ENCODE measurements around the gene APOL6. TPM values are rescaled to one million over a fixed set of nuclear protein-coding genes. Genes with fewer than 3 reads are reported as not detected.

Gene APOL6
- total and polyA plus RNA-seq, 9 of the 15 experiments (the other 6 are each of a cell fraction or from before 2014, with no cell fraction given) = 0.29 to 1.2 (median 0.70) TPM

DNA sequence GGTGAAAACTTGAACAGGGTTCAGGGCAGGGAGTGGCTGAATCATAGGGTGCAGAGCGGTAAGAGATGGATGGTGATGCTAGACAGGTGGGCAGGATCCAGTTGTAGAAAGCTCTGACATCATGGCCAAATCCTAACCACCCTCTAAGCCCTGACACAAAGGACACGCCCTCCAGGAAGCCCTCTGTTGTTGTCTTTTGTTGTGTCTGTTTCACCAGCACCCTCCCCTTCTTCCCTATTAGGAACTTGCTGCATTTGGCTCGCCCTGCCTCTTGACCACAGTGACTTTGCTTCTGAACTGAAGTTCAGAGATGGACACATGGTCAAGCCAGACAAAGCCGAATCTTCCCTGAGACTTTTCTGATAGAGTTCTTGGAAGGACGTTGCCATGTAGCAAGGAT lies 14.2 kb upstream of the APOL6 start (continued):
- TF ChIP-seq, protein P1, sequence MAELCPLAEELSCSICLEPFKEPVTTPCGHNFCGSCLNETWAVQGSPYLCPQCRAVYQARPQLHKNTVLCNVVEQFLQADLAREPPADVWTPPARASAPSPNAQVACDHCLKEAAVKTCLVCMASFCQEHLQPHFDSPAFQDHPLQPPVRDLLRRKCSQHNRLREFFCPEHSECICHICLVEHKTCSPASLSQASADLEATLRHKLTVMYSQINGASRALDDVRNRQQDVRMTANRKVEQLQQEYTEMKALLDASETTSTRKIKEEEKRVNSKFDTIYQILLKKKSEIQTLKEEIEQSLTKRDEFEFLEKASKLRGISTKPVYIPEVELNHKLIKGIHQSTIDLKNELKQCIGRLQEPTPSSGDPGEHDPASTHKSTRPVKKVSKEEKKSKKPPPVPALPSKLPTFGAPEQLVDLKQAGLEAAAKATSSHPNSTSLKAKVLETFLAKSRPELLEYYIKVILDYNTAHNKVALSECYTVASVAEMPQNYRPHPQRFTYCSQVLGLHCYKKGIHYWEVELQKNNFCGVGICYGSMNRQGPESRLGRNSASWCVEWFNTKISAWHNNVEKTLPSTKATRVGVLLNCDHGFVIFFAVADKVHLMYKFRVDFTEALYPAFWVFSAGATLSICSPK (IDR thresholded peaks at IDR 0.05; ENCODE audit: borderline replicate concordance) = no peak
- TF ChIP-seq CTBP1 (IDR thresholded peaks at IDR 0.05; ENCODE audit: borderline replicate concordance) (0 out of 2 replicates have a peak, but pooled peaks have one; percentile 31), TRIM28 (IDR thresholded peaks at IDR 0.05) (no peak), LEF1 (IDR thresholded peaks at IDR 0.05) (no peak), SMAD4 (CRISPR knock-in tag; conservative IDR thresholded peaks at IDR 0.05) (0 out of 2 replicates have a peak, but pooled peaks have one; percentile 25), ELF1 (tag; IDR thresholded peaks at IDR 0.05) (0 out of 2 replicates have a peak, but pooled peaks have one; percentile 34), NEUROD1 (IDR thresholded peaks at IDR 0.05; ENCODE audit: borderline replicate concordance, low read depth, low read length, partially characterized antibody) (no peak), NFE2 (IDR thresholded peaks at IDR 0.05; ENCODE audit: low read depth) (peak; percentile 47; the same call in 1 of the 2 replicates), ZNF431 (CRISPR knock-in tag; IDR thresholded peaks at IDR 0.05) (no peak), SRF (CRISPR knock-in tag; IDR thresholded peaks at IDR 0.05) (peak in 1 of 2 experiments; percentile 79; a peak in 2 of 4 replicates), SAFB (IDR thresholded peaks at IDR 0.05; ENCODE audit: borderline replicate concordance, low read depth, low read length) (no peak), CREB1 (IDR thresholded peaks at IDR 0.05) (no peak), CREB1 (CRISPR knock-in tag; IDR thresholded peaks at IDR 0.05) (no peak), ATF7 (IDR thresholded peaks at IDR 0.05) (peak; percentile 22; the same call in 1 of the 2 replicates), HEY1 (CRISPR knock-in tag; IDR thresholded peaks at IDR 0.05; ENCODE audit: borderline replicate concordance) (no peak), SOX6 (IDR thresholded peaks at IDR 0.05) (peak; percentile 36), CBFA2T2 (conservative IDR thresholded peaks at IDR 0.05) (0 out of 2 replicates have a peak, but pooled peaks have one; percentile 2), CBFA2T3 (IDR thresholded peaks at IDR 0.05) (peak; percentile 22; the same call in 1 of the 2 replicates), ZNF140 (CRISPR knock-in tag; IDR thresholded peaks at IDR 0.05) (no peak), TCF3 (CRISPR knock-in tag; IDR thresholded peaks at IDR 0.05) (peak; percentile 64), RCOR1 (IDR thresholded peaks at IDR 0.05; ENCODE audit: borderline replicate concordance in 1 of 2, low read depth in 2 of 2, low read length in 2 of 2) (peak in 1 of 2 experiments; percentile 10; a peak in 1 of 4 replicates), L3MBTL2 (IDR thresholded peaks at IDR 0.05) (peak; percentile 29; the same call in 1 of the 2 replicates)
- TF ChIP-seq, protein P2, sequence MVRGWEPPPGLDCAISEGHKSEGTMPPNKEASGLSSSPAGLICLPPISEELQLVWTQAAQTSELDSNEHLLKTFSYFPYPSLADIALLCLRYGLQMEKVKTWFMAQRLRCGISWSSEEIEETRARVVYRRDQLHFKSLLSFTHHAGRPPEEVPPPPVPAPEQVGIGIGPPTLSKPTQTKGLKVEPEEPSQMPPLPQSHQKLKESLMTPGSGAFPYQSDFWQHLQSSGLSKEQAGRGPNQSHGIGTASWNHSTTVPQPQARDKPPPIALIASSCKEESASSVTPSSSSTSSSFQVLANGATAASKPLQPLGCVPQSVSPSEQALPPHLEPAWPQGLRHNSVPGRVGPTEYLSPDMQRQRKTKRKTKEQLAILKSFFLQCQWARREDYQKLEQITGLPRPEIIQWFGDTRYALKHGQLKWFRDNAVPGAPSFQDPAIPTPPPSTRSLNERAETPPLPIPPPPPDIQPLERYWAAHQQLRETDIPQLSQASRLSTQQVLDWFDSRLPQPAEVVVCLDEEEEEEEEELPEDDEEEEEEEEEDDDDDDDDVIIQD (CRISPR knock-in tag; IDR thresholded peaks at IDR 0.05) = no peak
- TF ChIP-seq, protein P3, sequence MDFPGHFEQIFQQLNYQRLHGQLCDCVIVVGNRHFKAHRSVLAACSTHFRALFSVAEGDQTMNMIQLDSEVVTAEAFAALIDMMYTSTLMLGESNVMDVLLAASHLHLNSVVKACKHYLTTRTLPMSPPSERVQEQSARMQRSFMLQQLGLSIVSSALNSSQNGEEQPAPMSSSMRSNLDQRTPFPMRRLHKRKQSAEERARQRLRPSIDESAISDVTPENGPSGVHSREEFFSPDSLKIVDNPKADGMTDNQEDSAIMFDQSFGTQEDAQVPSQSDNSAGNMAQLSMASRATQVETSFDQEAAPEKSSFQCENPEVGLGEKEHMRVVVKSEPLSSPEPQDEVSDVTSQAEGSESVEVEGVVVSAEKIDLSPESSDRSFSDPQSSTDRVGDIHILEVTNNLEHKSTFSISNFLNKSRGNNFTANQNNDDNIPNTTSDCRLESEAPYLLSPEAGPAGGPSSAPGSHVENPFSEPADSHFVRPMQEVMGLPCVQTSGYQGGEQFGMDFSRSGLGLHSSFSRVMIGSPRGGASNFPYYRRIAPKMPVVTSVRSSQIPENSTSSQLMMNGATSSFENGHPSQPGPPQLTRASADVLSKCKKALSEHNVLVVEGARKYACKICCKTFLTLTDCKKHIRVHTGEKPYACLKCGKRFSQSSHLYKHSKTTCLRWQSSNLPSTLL (IDR thresholded peaks at IDR 0.05) = no peak
- TF ChIP-seq, protein P4, sequence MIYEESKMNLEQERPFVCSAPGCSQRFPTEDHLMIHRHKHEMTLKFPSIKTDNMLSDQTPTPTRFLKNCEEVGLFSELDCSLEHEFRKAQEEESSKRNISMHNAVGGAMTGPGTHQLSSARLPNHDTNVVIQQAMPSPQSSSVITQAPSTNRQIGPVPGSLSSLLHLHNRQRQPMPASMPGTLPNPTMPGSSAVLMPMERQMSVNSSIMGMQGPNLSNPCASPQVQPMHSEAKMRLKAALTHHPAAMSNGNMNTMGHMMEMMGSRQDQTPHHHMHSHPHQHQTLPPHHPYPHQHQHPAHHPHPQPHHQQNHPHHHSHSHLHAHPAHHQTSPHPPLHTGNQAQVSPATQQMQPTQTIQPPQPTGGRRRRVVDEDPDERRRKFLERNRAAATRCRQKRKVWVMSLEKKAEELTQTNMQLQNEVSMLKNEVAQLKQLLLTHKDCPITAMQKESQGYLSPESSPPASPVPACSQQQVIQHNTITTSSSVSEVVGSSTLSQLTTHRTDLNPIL (CRISPR knock-in tag; IDR thresholded peaks at IDR 0.05) = no peak
